ENCODE data around the gene C6.
"Not testable (repeated sequence)": the region's sequence is repeated elsewhere in the genome, so short reads cannot be mapped to it uniquely, and the experiment has no call there.

The C6 gene

GRCh38 chr5:41200506-41200905 lies 12.8 kb downstream of the C6 start:
- no peak overlapping the region for H3K4me3 ChIP-seq (ENCODE audit: low read depth, low read length)

GRCh38 chr5:41199660-41200059 lies 13.7 kb downstream of the C6 start:
- no peak overlapping the region for H3K4me3 ChIP-seq (ENCODE audit: low read depth, low read length)

DNA sequence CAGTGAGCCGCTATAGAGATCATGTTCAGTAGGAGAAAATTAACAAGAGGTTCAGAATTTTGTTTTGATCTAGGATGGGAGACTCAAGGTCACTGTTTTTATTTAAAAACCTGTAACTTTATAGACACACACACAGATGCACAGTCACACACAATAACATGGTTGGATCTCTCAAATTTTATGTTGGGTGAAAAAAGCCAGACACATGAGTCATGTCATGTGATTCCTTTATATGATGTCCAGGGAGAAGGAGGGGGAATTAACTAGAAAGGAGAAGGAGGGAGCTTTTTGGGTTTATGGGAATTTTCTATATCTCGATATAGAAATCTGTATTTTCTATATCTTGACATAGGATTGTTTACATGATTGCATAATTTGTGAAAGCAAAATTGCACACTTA lies 17.1 kb downstream of the C6 start:
- no peak overlapping the region for H3K4me3 ChIP-seq (ENCODE audit: low read depth, low read length)

DNA sequence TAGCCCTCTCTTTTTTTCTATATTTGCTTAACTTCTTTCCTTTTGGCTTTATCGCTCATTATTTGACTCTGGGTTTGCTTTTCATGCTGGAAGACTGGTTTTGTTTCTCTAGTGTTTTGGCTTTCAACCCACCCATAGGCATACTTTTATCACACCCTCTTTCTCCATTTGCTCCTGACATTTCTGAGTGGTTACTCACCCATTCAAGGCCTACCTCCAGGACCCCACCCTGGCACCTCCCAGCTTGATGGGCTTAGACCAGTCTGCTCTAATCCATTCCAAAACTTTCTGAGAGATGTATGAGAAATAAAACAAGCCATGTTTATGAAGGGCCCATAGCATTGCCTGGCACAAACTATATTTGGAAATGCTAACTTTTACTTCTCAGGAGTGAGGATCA lies 18.1 kb downstream of the C6 start:
- no peak overlapping the region for H3K4me3 ChIP-seq (ENCODE audit: low read depth, low read length)

DNA sequence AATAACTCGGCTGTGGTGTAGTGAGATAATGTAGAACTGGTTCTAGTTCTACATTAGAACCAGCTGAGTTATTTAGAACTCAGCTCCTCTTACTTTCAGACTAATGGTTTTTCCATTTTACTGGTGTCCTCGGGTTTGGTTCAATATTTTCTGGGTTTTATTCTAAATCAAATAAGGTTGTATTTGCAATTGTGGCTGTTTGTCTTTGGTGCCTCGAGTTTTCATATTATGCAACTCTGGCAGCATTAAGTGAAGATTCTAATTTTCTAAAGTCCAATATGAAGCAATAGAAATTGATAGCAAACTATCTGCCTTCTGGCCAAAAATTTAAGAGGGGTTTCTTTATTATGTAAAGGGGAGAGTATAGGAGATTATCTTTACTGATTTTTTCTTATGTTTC lies 19.0 kb downstream of the C6 start:
- no peak overlapping the region for H3K4me3 ChIP-seq (ENCODE audit: low read depth, low read length)

- no peak overlapping the region for H3K4me3 ChIP-seq (ENCODE audit: low read depth, low read length)
Measured at GRCh38 chr5:41193456-41194205, 19.7 kb downstream of the C6 start.

DNA sequence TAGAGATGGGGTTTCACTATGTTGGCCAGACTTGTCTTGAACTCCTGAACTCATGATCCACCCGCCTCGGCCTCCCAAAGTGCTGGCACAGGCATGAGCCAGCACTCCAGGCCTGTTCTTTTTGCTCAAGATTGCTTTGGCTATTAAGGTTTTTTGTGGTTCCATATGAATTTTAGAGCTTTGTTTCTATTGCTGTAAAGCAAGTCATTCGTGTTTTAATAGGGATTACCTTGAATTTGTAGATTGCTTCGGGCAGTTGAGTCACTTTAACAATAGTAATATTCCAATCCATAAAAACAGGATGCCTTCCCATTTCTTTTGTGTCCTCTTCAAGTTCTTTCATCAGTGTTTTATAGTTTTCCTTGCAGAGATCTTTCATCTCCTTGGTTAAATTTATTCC lies 22.1 kb downstream of the C6 start:
- no peak overlapping the region for H3K4me3 ChIP-seq (ENCODE audit: low read depth, low read length)

DNA sequence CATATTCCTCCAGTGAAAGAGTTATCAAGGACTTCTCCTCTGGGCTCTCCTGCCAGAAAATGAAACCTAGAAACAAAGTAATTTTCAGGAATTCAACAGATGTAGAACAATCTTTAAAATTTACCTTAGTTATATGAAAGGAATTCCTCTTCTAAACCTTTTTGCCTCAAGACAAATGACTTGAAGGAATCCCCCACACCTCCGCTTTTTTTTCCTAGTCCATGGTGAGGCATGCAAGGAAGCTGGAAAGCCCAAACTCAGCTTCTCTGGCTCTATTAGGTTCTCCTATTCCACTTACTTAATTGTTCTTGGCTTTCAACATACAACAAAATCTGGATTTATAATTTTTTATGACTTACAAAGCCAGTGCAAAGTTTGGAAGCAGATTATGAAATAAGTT lies 27.2 kb downstream of the C6 start:
- no peak overlapping the region for H3K4me3 ChIP-seq (ENCODE audit: low read depth, low read length)

GRCh38 chr5:41183331-41183730 lies 30.0 kb downstream of the C6 start:
- not testable (repeated sequence) for H3K4me3 ChIP-seq (ENCODE audit: low read depth, low read length)

- no peak overlapping the region for H3K4me3 ChIP-seq (ENCODE audit: low read depth, low read length)
Measured at GRCh38 chr5:41182666-41183065, 30.7 kb downstream of the C6 start.

- H3K4me3 ChIP-seq (ENCODE audit: low read depth, low read length) = no peak overlapping the region
Measured at GRCh38 chr5:41181691-41182564, 31.4 kb downstream of the C6 start.

- H3K4me3 ChIP-seq (ENCODE audit: low read depth, low read length) = no peak overlapping the region
Measured at GRCh38 chr5:41176952-41177351, 36.4 kb downstream of the C6 start.

DNA sequence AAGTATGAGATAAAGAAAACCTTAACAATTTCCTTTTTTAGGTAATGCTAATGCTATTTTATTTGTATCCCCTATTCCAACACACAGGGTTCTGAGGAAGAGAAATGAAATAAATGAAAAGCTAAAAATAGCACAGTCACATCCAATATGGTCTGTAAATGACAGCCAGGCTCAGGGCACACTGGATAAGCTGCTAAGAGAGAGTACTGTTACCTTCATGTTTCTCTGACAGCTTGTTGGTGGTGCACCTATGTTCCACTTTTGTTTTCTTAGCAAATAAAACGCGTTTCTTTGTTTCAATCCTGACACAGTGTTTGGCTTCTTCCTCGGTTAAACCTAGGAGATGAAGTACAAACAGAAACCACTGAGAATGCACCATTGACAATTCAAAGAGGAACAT lies 41.3 kb downstream of the C6 start:
- H3K4me3 ChIP-seq (ENCODE audit: low read depth, low read length) = no peak overlapping the region

- no peak overlapping the region for H3K4me3 ChIP-seq (ENCODE audit: low read depth, low read length)
Measured at GRCh38 chr5:41161271-41161670, 52.1 kb downstream of the C6 start.

GRCh38 chr5:41157272-41157894 lies 55.9 kb downstream of the C6 start:
- H3K4me3 ChIP-seq (ENCODE audit: low read depth, low read length) = no peak overlapping the region

GRCh38 chr5:41156739-41157138 lies 56.6 kb downstream of the C6 start:
- H3K4me3 ChIP-seq (ENCODE audit: low read depth, low read length) = no peak overlapping the region

- H3K4me3 ChIP-seq (ENCODE audit: low read depth, low read length) = no peak overlapping the region
Measured at GRCh38 chr5:41154491-41154890, 58.8 kb downstream of the C6 start.

DNA sequence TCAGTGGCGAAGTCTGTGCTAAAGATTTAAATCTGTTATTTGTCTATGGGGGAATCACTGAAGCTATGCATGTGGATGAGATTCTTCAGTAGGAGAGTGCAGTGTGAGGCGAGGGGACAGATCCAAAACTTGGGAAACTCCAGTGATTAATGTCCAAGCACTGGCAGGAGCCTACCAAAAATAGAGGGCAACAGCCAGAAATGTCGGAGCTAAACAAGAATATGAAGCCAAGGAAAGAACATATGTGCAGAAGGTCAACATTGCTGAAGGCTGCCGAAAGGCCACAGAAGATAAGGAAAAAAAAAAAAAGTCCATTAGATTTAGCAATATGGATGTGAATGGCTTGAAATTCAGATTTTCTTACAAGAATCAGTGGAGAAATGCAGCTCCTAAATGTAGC lies 61.8 kb downstream of the C6 start:
- H3K4me3 ChIP-seq (ENCODE audit: low read depth, low read length) = no peak overlapping the region

DNA sequence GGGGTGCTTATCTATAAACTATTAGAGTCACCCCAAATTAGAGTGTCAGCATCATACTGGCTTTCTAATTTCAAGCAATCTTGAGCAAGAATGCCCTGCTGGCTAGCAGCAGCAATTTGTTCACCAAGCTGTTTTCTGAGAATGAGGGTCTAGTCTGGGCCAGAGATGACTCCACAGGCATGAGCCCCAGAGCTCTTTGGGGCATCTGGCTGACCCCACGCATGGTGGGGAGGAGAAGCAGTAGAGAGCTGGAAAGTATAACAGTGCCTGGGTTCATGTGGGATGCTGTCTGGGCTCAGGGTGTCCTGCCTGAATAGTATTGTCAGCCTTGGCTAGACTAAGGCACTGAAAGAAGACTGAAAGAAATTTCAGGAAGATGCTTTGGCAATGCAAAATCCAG lies 64.9 kb downstream of the C6 start:
- no peak overlapping the region for H3K4me3 ChIP-seq (ENCODE audit: low read depth, low read length)

DNA sequence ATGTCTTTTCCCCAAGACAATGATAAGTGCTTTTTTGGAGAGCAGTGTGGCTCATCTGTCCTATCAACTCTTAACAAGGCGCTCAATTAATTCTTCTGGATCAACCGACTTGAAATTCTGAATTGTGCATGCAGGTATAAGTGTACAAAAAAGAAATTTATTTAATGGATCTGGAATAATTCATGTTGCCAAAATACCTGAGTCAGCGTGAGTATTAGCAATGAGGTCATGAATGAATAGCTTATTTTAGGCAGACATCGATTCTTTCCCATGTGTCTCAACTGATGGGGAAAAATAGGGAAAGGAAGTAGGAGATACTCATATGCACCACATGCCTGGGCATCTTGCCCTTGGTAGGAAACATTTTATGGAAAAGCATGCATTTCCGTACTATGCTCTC lies 68.0 kb downstream of the C6 start:
- H3K4me3 ChIP-seq (ENCODE audit: low read depth, low read length) = no peak overlapping the region

GRCh38 chr5:41143131-41143901 lies 70.0 kb downstream of the C6 start:
- no peak overlapping the region for H3K4me3 ChIP-seq (ENCODE audit: low read depth, low read length)
